Subcutaneous abdominal adipose tissue (tissue), 5 donors: Measurements from ENCODE around the gene TMCC2.
"Not testable (repeated sequence)": the region's sequence is repeated elsewhere in the genome, so short reads cannot be mapped to it uniquely, and the experiment has no call there.

Source experiments
- H3K27ac ChIP-seq: one replicate; pipeline ENCODE4 v1.7.0; 2013; ENCODE audit warnings: low read depth, mild to moderate bottlenecking, inconsistent platforms, low read length, moderate library complexity
- H3K27me3 ChIP-seq, 5 donors: one replicate each; pipeline ENCODE4 v1.7.0; 2013; ENCODE audit warnings: low read length in 5 of 5, inconsistent platforms in 1 of 5; ENCODE audit not compliant: control insufficient read depth in 5 of 5, insufficient read depth in 4 of 5
- H3K36me3 ChIP-seq, 5 donors: one replicate each; pipeline ENCODE4 v1.7.0; 2013; ENCODE audit warnings: low read length in 5 of 5; ENCODE audit not compliant: control insufficient read depth in 5 of 5, insufficient read depth in 5 of 5
- H3K4me1 ChIP-seq, 5 donors: one replicate each; pipeline ENCODE4 v1.7.0; 2013; ENCODE audit warnings: low read length in 5 of 5, mild to moderate bottlenecking in 3 of 5, moderate library complexity in 1 of 5; ENCODE audit not compliant: control insufficient read depth in 5 of 5, insufficient read depth in 5 of 5
- H3K4me3 ChIP-seq, 5 donors: one replicate each; pipeline ENCODE4 v1.7.0; 2013; ENCODE audit warnings: low read length in 5 of 5, low read depth in 1 of 5
- H3K9ac ChIP-seq, 5 donors: one replicate each; pipeline ENCODE4 v1.7.0; 2013; ENCODE audit warnings: low read length in 5 of 5, mild to moderate bottlenecking in 4 of 5, moderate library complexity in 3 of 5
- H3K9me3 ChIP-seq, 5 donors: one replicate each; pipeline ENCODE4 v1.7.0; 2013; ENCODE audit warnings: low read length in 5 of 5; ENCODE audit not compliant: control insufficient read depth in 5 of 5
- donor health status: healthy.
- donor health status: healthy.
- donor health status: healthy.
- donor health status: healthy.
- donor health status: healthy.

The TMCC2 gene

GRCh38 chr1:205297546-205298177, 69.9 kb downstream of the TMCC2 start:
- H3K27ac ChIP-seq, H3K27me3 ChIP-seq, H3K36me3 ChIP-seq, H3K9ac ChIP-seq, H3K9me3 ChIP-seq, H3K4me3 ChIP-seq: not testable (repeated sequence)
- H3K4me1 ChIP-seq = peaks cover 6 to 31% (median 28%) of the 10 kb centered on the region in 5 donors

GRCh38 chr1:205298191-205298994, 70.6 kb downstream of the TMCC2 start:
- Histone ChIP-seq H3K9me3 (no peaks in the 10 kb centered on the region), H3K27ac (no peak overlapping the region), H3K27me3 (no peaks in the 10 kb centered on the region), H3K36me3 (peaks cover 0 to 7% (median 4%) of the 10 kb centered on the region in 5 donors), H3K9ac (no peak overlapping the region), H3K4me1 (peaks cover 6 to 30% (median 27%) of the 10 kb centered on the region in 5 donors), H3K4me3 (no peak overlapping the region)

DNA sequence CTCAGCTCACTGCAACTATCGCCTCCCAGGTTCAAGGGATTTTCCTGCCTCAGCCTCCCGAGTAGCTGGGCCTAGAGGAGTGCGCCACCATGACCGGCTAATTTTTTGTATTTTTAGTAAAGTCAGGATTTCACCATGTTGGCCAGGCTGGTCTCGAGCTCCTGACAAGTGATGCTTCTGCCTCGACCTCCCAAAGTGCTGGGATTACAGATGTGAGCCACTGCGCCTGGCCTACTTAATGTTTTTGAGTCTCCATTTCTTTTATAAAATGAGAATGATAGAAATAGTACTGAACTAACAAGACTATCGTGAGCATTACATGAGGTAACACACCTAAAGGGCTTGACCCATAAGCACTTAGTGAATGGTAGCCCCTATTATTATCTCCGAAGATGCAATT, 72.4 kb downstream of the TMCC2 start:
- Histone ChIP-seq H3K4me1 (peaks cover 0 to 14% (median 13%) of the 10 kb centered on the region in 5 donors), H3K9me3 (no peaks in the 10 kb centered on the region), H3K27me3 (no peaks in the 10 kb centered on the region), H3K4me3 (no peak overlapping the region), H3K36me3 (peaks cover 3 to 24% (median 22%) of the 10 kb centered on the region in 5 donors), H3K9ac (no peak overlapping the region), H3K27ac (no peak overlapping the region)

GRCh38 chr1:205301205-205301821, 73.6 kb downstream of the TMCC2 start:
- no peaks in the 10 kb centered on the region for H3K27me3 ChIP-seq
- H3K27ac ChIP-seq = no peak overlapping the region
- H3K9me3 ChIP-seq = no peaks in the 10 kb centered on the region
- H3K9ac ChIP-seq = no peak overlapping the region
- peaks cover 0 to 14% (median 13%) of the 10 kb centered on the region in 5 donors for H3K4me1 ChIP-seq
- peaks cover 3 to 36% (median 31%) of the 10 kb centered on the region in 5 donors for H3K36me3 ChIP-seq
- H3K4me3 ChIP-seq = no peak overlapping the region

DNA sequence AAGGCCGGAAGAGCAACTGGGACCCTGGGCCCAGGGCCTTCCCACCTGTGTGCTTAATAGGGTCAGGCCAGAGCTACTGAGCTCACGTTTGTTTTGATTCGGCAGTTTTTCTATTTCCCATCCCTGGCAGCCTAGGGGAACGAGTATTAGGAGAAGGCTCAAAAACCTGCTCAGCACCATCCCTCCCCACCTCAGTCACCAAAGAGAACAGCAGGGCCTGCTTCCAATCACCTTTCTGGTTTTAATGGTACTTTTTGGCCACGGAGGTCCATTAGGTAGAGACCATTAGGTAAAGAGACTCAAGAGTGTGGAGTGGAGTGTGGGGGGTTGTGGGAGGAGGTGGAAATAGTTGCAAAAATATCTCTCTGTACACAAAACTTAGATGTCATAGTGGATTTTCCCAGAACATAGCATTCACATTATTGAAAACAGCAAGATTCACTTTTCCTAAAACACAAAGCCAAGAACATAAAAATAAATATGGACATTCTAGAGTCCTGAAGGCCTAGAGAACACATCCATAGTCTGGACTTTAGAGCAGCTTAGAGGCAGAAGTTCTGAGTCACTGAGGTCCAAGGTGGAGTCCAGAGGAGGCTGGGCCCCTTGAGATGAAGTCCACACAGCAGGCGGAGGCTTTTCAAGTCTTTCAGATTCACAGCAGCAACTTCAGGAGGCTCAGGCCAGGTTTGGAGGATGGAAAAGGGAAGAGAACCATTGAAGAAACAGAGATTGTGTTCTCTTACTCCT, 74.3 kb downstream of the TMCC2 start:
- H3K36me3 ChIP-seq = peaks cover 3 to 43% (median 37%) of the 10 kb centered on the region in 5 donors
- no peak overlapping the region for H3K27ac ChIP-seq
- no peaks in the 10 kb centered on the region for H3K9me3 ChIP-seq
- no peak overlapping the region for H3K9ac ChIP-seq
- H3K4me3 ChIP-seq = no peak overlapping the region
- no peaks in the 10 kb centered on the region for H3K27me3 ChIP-seq
- peaks cover 0 to 14% (median 13%) of the 10 kb centered on the region in 5 donors for H3K4me1 ChIP-seq

- peaks cover 0 to 20% (median 13%) of the 10 kb centered on the region in 5 donors for H3K4me1 ChIP-seq
- no peaks in the 10 kb centered on the region for H3K9me3 ChIP-seq
- no peak overlapping the region for H3K27ac ChIP-seq
- no peaks in the 10 kb centered on the region for H3K27me3 ChIP-seq
- H3K4me3 ChIP-seq = no peak overlapping the region
- H3K9ac ChIP-seq = no peak overlapping the region
- peaks cover 3 to 55% (median 48%) of the 10 kb centered on the region in 5 donors for H3K36me3 ChIP-seq
Measured at GRCh38 chr1:205303247-205303888, 75.6 kb downstream of the TMCC2 start.

DNA sequence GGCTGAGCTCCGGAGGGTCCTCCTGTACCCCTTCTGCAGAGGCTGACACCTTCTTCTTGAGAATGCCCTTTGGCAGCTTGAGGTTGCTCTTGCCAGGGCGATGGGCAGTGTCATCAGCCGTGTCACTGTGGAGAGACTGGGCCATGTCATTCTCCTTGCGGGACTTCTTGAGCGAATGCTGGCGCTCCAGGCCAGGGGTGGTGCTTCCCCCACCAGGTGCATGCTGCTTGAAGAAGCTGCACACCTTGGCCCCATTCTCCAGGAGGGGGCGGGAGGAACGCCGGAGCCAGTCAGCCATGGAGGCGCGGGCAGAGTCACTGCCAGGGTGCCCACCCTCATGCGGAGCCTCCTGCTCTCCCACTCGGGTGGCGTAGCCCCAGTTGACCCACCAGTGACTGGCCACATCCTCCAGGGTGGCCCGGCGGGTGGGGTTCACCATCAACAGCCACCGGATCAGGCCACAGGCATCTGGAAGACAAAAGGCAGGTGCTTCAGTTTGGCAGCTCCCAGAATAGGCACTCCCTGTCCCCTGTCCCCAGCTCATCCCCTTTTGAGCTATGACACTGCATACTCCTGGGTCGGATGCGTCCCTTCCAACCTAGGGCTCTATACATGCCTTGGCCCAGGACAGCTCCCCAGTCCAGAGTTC, 76.4 kb downstream of the TMCC2 start:
- Histone ChIP-seq H3K9me3 (no peaks in the 10 kb centered on the region), H3K27me3 (no peaks in the 10 kb centered on the region), H3K9ac (no peak overlapping the region), H3K4me3 (no peak overlapping the region), H3K27ac (no peak overlapping the region), H3K4me1 (peaks cover 0 to 20% (median 13%) of the 10 kb centered on the region in 5 donors), H3K36me3 (peaks cover 3 to 55% (median 52%) of the 10 kb centered on the region in 5 donors)

DNA sequence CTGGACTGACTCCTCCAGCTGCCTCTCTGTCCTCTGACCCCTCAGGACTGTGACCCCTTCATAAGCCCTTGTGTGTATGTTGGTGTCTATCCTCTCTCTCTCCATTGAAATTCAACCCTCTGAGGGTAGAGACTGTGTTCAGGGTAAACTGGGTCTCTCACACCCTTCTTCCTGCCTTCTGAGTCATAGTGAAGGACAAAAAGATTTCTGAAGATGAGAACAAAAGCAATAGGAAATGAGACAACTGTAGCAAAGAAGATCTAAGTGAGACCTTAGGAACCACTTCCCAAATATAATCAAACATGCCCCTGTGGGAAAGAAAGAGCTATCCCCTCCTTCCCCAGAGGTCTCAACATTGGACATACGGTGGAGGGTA, 76.9 kb downstream of the TMCC2 start:
- H3K4me3 ChIP-seq = no peak overlapping the region
- no peak overlapping the region for H3K27ac ChIP-seq
- H3K9ac ChIP-seq = no peak overlapping the region
- peaks cover 0 to 20% (median 13%) of the 10 kb centered on the region in 5 donors for H3K4me1 ChIP-seq
- no peaks in the 10 kb centered on the region for H3K9me3 ChIP-seq
- peaks cover 3 to 57% (median 54%) of the 10 kb centered on the region in 5 donors for H3K36me3 ChIP-seq
- H3K27me3 ChIP-seq = no peaks in the 10 kb centered on the region

GRCh38 chr1:205306929-205307566, 79.3 kb downstream of the TMCC2 start:
- Histone ChIP-seq H3K27me3 (no peaks in the 10 kb centered on the region), H3K4me1 (peaks cover 0 to 11% (median under 1%) of the 10 kb centered on the region in 5 donors), H3K36me3 (peaks cover 3 to 74% (median 63%) of the 10 kb centered on the region in 5 donors), H3K27ac (no peak overlapping the region), H3K9me3 (no peaks in the 10 kb centered on the region), H3K4me3 (no peak overlapping the region), H3K9ac (no peak overlapping the region)
